SW480 (cell line): ENCODE measurements around the gene SEBOX.

ENCODE experiments used
- DNase-seq: peaks from one replicate; pipeline ENCODE4 v3.0.0-alpha.2; 2016; ENCODE audit warnings: low spot score

SEBOX gene

GRCh38 chr17:28368306-28368831, 3.4 kb upstream of the SEBOX start:
- no peak for DNase-seq

- DNase-seq = no peak
Observed at GRCh38 chr17:28367641-28368305, 2.8 kb upstream of the SEBOX start.

GRCh38 chr17:28366605-28367004, 1.6 kb upstream of the SEBOX start:
- DNase-seq = no peak

- no peak for DNase-seq
Observed at GRCh38 chr17:28365487-28365886, 488 bp upstream of the SEBOX start.

DNA sequence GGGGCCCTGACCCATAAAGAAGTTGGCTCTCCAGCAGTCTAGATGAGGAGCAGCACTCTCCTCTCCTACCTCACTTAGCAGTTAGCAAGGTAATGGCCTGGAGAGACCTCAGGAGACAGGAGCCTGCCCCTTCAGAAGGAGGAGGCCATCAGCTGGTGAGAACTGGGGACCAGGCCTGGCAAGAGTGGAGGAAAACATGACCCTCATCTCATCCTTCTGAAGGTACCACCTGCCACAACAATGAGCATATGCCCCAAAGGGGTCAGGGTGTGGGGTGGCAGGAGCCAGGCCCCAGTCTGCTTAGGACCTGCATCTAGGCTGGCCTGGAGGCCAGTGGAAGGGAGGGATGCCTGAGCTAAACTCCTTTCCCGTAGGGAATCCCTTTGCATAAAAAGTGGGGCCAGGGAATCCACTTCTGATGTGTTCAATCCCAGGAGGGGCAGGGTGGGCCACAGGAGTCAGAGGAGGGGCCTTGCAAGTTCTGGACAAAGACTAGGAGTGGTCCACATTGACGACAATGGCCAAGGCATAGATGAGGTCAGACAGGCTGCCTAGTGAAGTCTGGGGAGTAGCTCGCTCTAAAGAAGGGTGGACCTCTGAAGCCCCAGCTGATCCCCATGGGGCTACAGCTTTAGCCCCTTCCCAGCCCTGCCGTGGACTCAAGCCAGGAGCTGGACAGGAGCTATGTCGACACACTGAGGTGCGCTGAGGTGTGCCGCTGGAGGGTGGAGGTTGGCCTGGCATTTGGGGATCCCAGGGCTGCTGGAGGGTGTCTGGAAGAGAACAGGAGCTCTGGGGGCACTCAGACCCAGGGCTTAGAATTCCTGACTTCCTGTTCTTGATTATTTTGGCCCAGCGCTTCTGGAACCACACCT, 986 bp downstream of the SEBOX start:
- DNase-seq = no peak

GRCh38 chr17:28363186-28363585, 1.8 kb downstream of the SEBOX start:
- DNase-seq = no peak

GRCh38 chr17:28357901-28358197, 7.2 kb downstream of the SEBOX start:
- no peak for DNase-seq

DNA sequence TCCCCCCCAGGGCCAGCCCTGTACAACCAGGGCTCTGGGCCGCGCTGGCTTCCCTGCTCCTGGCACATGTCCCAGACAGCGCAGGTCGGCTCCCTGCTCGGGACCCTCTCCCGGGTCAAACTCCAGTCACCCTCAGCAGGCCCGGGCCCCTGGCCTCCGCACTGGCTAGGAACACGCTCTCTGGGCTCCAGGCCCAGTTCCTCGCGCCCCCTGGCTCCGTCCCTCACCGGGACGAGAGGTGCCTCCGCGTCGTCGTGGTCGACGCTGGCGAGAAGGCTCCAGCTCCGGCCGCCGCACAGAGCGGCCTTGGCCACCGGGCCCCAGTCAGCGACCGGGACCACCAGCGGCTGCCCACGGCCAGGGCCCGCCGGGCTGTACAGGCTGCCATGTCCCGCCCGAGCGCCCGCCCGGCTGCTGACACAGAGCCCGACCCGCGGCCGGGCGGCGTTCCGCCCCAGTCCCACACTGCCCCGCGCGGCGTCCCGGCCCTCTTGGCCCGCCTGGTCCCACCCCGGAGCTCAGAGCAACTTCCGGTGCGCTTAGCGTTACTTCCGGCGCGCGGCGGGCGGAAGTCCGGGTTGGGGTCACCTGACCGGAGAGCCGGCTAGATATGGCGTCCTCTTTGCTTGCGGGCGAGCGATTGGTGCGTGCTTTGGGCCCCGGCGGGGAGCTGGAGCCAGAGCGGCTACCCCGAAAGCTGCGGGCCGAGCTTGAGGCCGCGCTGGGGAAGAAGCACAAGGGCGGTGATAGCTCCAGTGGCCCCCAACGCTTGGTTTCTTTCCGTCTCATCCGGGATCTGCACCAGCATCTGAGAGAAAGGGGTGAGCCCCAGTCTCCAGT, 7.7 kb downstream of the SEBOX start, which contains the start of gene POLDIP2:
Gene POLDIP2, minus strand, starts transcription at position 467 of the 840 bp plus-strand sequence. Its CDS starts 79 bp downstream, at position 388.
- DNase-seq = peak; percentile 91

DNA sequence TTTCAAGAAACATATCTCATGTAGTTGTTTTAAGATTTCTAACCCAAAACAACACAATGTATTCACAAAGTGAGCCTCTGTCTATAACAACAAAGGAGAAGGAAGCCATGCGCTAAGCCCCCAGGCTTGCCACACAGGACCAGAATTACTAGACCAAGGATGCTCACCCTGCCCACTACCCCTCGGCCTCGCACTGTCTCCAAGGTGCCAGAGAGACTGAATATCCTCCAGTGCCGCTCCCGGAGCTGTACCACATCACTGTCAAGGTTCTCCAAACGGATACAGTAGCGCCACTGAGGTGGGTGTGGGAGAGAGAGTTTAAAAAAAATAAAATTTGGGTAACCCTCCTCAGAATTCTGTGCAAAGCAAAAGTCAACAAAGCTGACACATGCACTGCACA, 14.7 kb downstream of the SEBOX start:
- no peak for DNase-seq

DNA sequence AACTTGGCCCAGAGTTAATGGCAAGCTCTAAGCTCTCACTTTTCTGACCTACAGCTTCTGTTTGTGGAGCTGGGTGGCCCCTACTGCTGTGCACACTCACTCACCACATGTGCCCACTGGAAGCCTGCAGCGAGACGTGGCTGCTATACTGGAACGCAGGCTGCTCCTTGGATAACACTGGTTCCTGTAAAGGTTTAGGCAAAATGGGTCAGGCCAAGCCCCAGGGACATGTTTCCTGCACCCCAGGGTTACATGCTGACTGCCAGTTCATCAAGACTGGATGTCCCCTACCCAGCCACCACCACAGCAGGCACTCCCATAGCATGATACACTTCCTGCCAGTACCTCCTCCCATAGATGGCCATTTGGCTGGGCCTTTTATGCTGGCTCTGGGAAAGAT, 16.0 kb downstream of the SEBOX start:
- no peak for DNase-seq

DNA sequence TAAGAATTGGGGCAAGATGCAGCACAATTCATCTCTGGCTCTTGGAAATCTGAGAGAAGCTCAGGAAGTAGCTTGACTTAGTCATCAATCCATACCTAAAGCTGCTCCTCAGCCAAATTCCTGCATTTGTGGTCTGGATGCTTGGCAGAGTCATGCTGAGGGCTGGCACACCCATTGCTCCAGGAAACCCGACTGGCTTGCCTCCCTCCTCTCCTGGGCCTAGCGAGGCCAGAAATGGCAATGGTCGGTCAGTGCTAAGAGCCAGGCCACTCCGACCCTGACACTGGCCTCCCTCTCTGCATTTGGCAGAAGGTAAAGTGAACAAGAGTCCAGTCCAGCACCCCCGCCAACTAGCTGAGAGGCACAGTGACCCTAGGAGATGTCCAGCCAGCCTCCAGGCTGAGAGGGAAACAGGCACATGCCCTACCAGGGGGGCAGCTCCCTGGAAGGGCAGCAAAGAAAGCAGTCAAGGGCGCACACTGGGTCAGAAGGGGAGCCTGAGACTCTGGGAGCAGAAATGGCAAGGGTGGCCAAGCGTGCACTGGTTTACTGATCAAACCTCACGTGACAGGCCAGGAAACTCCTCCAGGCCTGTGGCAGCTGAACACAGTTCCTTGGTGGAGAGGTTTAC, 17.6 kb downstream of the SEBOX start:
- DNase-seq = peak; percentile 53

- no peak for DNase-seq
Observed at GRCh38 chr17:28346746-28347246, 18.2 kb downstream of the SEBOX start.

- DNase-seq = no peak
Observed at GRCh38 chr17:28346199-28346580, 18.8 kb downstream of the SEBOX start.

- no peak for DNase-seq
Observed at GRCh38 chr17:28345419-28346198, 19.4 kb downstream of the SEBOX start.

DNA sequence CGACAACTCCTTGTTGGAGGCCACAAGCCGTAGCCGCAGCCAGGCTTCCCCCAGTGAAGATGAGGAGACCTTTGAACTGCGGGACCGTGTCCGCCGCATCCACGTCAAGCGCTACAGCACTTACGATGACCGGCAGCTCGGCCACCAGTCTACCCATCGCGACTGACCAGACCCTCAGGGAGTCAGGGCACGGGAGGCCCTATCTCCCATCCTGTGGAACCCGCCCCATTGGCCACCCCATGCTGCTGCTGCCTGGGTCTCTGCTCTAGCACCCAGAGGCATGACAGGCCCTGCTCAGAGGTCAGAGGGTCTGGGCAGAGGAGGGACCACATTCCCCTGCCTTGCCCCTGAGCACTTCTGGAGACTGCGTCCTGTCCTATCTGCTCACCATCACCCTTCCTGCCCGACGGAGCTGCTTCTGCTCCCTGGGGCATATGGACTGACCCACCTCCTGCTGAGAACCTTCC, 20.5 kb downstream of the SEBOX start:
- no peak for DNase-seq

- no peak for DNase-seq
Observed at GRCh38 chr17:28344011-28344410, 21.0 kb downstream of the SEBOX start.

DNA sequence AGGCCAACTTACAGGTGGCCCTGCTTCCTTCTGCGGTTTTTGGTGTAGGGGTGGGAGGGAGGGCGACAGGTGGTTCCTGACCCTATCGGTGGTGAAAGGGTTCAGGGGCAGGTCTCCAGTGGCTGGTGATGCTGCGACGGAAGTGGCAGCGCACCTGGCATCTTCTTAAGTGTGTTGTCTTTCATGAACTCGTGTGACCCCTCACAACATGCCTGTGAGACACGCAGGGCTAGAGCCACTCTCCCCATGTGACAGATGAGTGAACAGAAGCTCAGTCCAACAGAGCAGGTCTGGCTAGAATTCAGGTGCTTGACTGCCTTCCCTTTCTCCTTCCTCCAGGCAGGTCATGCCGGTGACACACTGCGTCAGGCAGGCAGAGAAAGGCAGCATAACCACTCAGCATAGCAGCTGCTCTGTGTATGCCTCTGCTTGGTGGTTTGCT, 21.5 kb downstream of the SEBOX start:
- DNase-seq = no peak

- DNase-seq = no peak
Observed at GRCh38 chr17:28342313-28342712, 22.7 kb downstream of the SEBOX start.

DNA sequence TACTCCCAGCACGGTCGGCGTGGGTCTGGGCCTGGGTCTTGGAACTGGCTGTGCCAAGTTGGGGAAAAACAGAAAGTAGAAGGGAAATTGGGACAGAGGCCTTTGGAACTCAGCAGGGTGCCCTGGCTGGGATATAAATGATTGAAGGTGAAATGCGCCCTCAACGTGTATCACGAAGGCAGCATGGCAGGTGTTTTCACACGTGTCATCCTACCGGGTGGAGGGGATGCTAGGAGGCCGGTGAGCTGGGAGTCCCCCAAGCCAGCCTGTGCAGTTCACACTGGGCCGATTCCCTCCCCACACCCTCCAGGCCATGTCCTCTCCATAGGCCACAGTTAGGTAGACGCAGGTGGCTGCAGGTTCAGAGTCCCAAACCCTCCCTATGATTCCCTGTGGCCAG, 23.5 kb downstream of the SEBOX start:
- DNase-seq = no peak

DNA sequence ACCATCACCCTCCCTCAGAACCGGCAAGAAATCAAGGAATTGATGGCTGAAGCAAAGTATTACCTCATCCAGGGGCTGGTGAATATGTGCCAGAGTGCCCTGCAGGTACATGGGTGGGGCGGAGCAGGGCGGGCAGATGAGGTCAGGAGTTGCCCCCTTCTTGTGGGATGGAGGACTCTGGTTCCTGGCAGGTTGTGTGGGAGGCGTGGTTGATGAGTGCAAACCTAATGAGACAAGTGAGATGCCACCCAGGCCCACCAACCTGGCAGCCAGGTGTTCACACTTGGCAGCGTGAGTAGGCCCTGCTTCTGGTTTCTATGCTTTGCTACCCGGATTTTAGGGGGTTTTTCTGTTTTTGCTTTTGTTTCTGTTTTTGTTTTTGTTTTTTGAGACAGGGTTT, 24.6 kb downstream of the SEBOX start:
- no peak for DNase-seq

GRCh38 chr17:28339431-28339830, 25.6 kb downstream of the SEBOX start:
- no peak for DNase-seq
